GM12865 (cell line): Measurements from ENCODE around the gene SDK2.

Experiments used
- DNase-seq: peaks from one replicate; pipeline ENCODE4 v3.0.0; 2010; ENCODE audit warnings: low read depth
- H3K4me3 ChIP-seq: 2 replicates; pipeline ENCODE4 v1.5.1; 2011; ENCODE audit warnings: mild to moderate bottlenecking, low read depth, low read length, control low read depth
- CTCF ChIP-seq: IDR thresholded peaks from 2 replicates; pipeline ENCODE4 v1.5.1; 2011; ENCODE audit warnings: low read length, control low read depth, low read depth, inconsistent platforms; ENCODE audit not compliant: insufficient read depth; ENCODE audit errors: missing control alignments

The SDK2 gene

GRCh38 chr17:73585583-73585982 lies 58.7 kb downstream of the SDK2 start:
- peak; percentile 7 for DNase-seq
- TF ChIP-seq CTCF, result peak; percentile 18
- no peak overlapping the region for H3K4me3 ChIP-seq

GRCh38 chr17:73584987-73585386 lies 59.3 kb downstream of the SDK2 start:
- no peak for TF ChIP-seq CTCF
- no peak for DNase-seq
- no peak overlapping the region for H3K4me3 ChIP-seq

- no peak for TF ChIP-seq CTCF
- no peak for DNase-seq
- no peak overlapping the region for H3K4me3 ChIP-seq
Observed at GRCh38 chr17:73584049-73584448, 60.2 kb downstream of the SDK2 start.

GRCh38 chr17:73582821-73583220 lies 61.4 kb downstream of the SDK2 start:
- TF ChIP-seq CTCF, result no peak
- no peak for DNase-seq
- no peak overlapping the region for H3K4me3 ChIP-seq

GRCh38 chr17:73582359-73582758 lies 61.9 kb downstream of the SDK2 start:
- no peak for DNase-seq
- no peak overlapping the region for H3K4me3 ChIP-seq
- TF ChIP-seq CTCF, result no peak

GRCh38 chr17:73581379-73581778 lies 62.9 kb downstream of the SDK2 start:
- no peak for DNase-seq
- H3K4me3 ChIP-seq, result no peak overlapping the region
- TF ChIP-seq CTCF, result no peak

- no peak for TF ChIP-seq CTCF
- H3K4me3 ChIP-seq, result no peak overlapping the region
- DNase-seq, result no peak
Observed at GRCh38 chr17:73580073-73580710, 64.1 kb downstream of the SDK2 start.
